ENCODE results near the gene TRPM2.

Gene TRPM2

DNA sequence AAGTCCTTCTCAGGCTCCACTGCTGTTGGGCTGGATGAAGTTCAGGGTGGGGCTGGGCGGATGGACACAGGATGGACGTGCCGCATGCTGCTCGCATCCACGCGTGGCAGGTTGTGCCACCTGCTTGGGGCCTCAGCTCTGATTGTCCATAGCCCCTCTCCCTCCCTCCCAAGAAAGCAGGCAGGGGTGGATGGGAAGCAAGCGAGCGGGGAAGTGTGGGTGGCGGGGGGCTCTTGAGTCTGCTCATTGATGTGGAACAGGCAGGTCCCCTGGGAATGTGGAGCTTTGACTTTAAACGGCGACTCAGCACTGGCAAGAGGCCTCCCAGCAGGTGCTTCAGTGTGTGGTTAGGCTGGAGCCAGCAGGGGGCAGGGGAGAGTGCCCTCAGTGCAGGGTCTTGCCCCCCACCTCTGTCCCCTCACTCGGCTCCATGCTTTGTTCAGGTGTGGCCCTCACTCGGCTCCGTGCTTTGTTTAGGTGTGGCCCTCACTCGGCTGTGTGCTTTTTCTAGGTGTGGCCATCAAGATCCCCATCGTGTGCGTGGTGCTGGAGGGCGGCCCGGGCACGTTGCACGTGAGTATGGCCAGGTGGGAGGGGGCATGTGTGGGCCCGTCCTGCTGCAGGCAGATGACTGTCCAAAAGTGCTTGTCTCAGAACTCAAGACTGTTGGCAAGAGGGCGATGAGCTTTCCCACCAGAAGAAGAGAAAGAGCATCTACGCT is 23.9 kb downstream of the TRPM2 start:
- no peak overlapping the region for H3K4me3 ChIP-seq (ENCODE audit: low read depth, low read length)
- H3K4me1 ChIP-seq: no peaks in the 10 kb centered on the region
- TF ChIP-seq, protein P1, sequence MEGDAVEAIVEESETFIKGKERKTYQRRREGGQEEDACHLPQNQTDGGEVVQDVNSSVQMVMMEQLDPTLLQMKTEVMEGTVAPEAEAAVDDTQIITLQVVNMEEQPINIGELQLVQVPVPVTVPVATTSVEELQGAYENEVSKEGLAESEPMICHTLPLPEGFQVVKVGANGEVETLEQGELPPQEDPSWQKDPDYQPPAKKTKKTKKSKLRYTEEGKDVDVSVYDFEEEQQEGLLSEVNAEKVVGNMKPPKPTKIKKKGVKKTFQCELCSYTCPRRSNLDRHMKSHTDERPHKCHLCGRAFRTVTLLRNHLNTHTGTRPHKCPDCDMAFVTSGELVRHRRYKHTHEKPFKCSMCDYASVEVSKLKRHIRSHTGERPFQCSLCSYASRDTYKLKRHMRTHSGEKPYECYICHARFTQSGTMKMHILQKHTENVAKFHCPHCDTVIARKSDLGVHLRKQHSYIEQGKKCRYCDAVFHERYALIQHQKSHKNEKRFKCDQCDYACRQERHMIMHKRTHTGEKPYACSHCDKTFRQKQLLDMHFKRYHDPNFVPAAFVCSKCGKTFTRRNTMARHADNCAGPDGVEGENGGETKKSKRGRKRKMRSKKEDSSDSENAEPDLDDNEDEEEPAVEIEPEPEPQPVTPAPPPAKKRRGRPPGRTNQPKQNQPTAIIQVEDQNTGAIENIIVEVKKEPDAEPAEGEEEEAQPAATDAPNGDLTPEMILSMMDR (IDR thresholded peaks at IDR 0.05): no peak
- no peaks in the 10 kb centered on the region for H3K36me3 ChIP-seq (ENCODE audit: control insufficient read depth, insufficient read depth, low read length)
- H3K27ac ChIP-seq: no peak overlapping the region
- no peak overlapping the region for H2AFZ ChIP-seq
- H3K4me2 ChIP-seq (ENCODE audit: low read length): no peak overlapping the region
- no peaks in the 10 kb centered on the region for H3K79me2 ChIP-seq
- no peaks in the 10 kb centered on the region for H3K27me3 ChIP-seq (ENCODE audit: control insufficient read depth, insufficient read depth, low read length)
- no peak overlapping the region for H3K9ac ChIP-seq
- H3K9me3 ChIP-seq (ENCODE audit: control insufficient read depth, low read length): no peaks in the 10 kb centered on the region

DNA sequence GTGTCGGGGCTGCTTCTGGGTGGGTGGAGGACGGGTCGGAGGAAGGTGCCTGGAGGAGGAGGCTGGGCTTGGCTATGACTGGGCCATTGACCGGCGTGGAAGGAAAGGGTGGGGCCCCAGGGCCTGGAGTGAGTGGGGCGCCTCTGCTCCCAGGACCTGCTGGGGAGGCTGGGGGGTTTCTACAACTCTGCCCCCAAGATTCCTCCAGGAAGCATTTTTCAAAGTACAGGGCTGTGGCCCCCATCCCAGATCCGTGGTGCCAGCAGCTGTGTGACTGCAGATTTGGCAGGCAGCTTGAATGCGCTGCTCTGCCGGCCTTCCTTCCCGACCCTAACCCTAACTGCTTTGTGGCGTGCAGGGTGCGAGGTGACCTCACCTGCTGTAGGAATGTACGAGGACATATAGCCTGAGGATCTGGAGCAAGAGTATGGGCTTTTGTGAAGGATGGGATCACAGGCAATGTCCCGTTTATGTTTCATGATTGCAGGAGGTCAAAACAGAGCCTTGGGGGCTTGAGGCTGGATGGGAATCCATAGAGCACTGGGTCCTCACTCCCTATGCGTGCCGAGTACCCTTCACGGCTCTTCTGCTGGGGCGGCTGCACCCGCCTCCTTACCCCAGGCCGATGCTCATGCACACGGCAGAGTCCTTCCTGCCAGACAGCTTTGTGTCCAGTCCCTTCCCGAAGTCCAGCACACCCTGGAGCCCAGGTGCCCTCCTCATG is 24.7 kb downstream of the TRPM2 start:
- Histone ChIP-seq H3K4me3 (ENCODE audit: low read depth, low read length) (no peak overlapping the region), H3K36me3 (ENCODE audit: control insufficient read depth, insufficient read depth, low read length) (no peaks in the 10 kb centered on the region), H3K9me3 (ENCODE audit: control insufficient read depth, low read length) (no peaks in the 10 kb centered on the region), H3K27ac (no peak overlapping the region), H3K4me1 (no peaks in the 10 kb centered on the region), H3K27me3 (ENCODE audit: control insufficient read depth, insufficient read depth, low read length) (no peaks in the 10 kb centered on the region), H3K9ac (no peak overlapping the region), H2AFZ (no peak overlapping the region), H3K4me2 (ENCODE audit: low read length) (no peak overlapping the region), H3K79me2 (no peaks in the 10 kb centered on the region)
- TF ChIP-seq, protein P1 (IDR thresholded peaks at IDR 0.05): no peak

DNA sequence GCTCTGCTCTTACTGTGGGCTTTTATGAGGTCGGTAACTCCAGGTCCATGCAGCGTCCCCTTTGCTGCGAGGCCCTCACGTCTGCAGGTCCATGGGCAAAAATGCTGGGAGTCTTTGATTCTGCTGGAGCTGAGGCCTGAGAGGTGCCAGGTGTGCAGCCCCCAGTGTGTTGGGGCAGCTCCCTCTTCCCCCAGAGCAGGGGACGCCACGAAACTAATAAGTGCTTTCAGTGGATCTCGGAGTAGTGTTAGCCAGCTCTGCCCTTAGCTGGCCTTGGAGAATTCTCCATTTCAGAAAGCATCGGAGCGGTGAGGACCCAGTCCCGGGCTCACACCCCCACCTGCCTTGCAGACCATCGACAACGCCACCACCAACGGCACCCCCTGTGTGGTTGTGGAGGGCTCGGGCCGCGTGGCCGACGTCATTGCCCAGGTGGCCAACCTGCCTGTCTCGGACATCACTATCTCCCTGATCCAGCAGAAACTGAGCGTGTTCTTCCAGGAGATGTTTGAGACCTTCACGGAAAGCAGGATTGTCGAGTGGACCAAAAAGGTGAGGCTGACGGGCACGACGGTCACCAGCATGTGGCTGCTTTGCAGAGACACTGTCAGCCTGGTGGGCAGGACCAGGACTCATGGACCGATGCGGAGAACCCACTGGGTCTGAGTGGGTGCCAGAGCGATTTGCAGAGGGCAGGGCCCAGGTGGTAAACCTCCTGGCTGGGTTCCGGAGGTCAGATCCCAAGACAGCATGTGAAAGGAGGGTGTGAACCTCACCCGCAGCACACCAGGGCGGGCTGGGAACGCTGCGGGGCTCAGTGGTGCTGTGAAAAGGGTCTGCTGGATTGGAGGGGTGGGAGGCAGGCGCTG is 25.5 kb downstream of the TRPM2 start:
- H3K9me3 ChIP-seq (ENCODE audit: control insufficient read depth, low read length): no peaks in the 10 kb centered on the region
- no peak overlapping the region for H3K4me3 ChIP-seq (ENCODE audit: low read depth, low read length)
- H3K27ac ChIP-seq: no peak overlapping the region
- no peaks in the 10 kb centered on the region for H3K79me2 ChIP-seq
- no peaks in the 10 kb centered on the region for H3K36me3 ChIP-seq (ENCODE audit: control insufficient read depth, insufficient read depth, low read length)
- no peak overlapping the region for H2AFZ ChIP-seq
- TF ChIP-seq, protein P1 (IDR thresholded peaks at IDR 0.05): no peak
- H3K27me3 ChIP-seq (ENCODE audit: control insufficient read depth, insufficient read depth, low read length): no peaks in the 10 kb centered on the region
- no peak overlapping the region for H3K4me2 ChIP-seq (ENCODE audit: low read length)
- no peaks in the 10 kb centered on the region for H3K4me1 ChIP-seq
- H3K9ac ChIP-seq: no peak overlapping the region

DNA sequence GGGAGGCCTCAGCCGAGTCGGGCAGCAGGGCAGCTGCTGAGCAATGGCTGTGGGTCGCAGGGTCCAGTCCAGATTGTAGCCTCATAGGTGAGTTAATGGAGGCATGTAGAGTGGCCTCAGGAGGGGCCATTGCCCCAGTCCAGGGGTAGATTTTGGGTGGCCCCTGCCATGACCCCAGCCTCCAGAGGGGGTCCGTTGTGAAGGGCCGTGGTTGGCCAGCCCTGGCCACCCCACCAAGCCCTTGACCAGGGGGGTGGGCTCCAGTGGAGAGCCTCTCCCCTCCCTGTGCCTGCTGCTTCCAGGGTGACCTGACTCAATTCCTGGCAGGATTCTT is 26.1 kb downstream of the TRPM2 start:
- Histone ChIP-seq H3K27ac (no peak overlapping the region), H3K36me3 (ENCODE audit: control insufficient read depth, insufficient read depth, low read length) (no peaks in the 10 kb centered on the region), H3K27me3 (ENCODE audit: control insufficient read depth, insufficient read depth, low read length) (no peaks in the 10 kb centered on the region)

More for the DNA sequence above, 26.1 kb downstream of the TRPM2 start:
- Histone ChIP-seq H3K4me2 (ENCODE audit: low read length) (no peak overlapping the region), H3K4me3 (ENCODE audit: low read depth, low read length) (no peak overlapping the region), H2AFZ (no peak overlapping the region), H3K4me1 (no peaks in the 10 kb centered on the region), H3K79me2 (no peaks in the 10 kb centered on the region), H3K9ac (no peak overlapping the region), H3K9me3 (ENCODE audit: control insufficient read depth, low read length) (no peaks in the 10 kb centered on the region)
- TF ChIP-seq, protein P1 (IDR thresholded peaks at IDR 0.05): no peak
